OCI-LY3 (cell line): ENCODE data around the gene PPT2.

Source experiments
- H2AFZ ChIP-seq: fragments of 200-600, 300-600 bp; shearing (Covaris generic); 2 replicates; pipeline ENCODE4 v1.6.0; 2014; ENCODE audit warnings: antibody characterized with exemption, low read depth, low read length
- H3K27ac ChIP-seq: fragments of 200-600, 300-600 bp; sonication (generic); 2 replicates; pipeline ENCODE4 v1.5.1; 2014; ENCODE audit warnings: mild to moderate bottlenecking, low read length, moderate library complexity, mixed read lengths
- H3K27me3 ChIP-seq: fragments of 200-600, 300-600 bp; sonication (generic); 2 replicates; pipeline ENCODE4 v1.6.1; 2014; ENCODE audit warnings: low read depth, low read length, mixed read lengths
- H3K36me3 ChIP-seq: fragments of 200-600, 300-600 bp; sonication (generic); replicated peaks from 2 replicates; pipeline ENCODE3; 2014; ENCODE audit warnings: low read depth, low read length, mixed read lengths
- H3K4me1 ChIP-seq: fragments of 300-600, 200-600 bp; sonication (generic); 2 replicates; pipeline ENCODE4 v1.6.1; 2014; ENCODE audit warnings: low read length, mixed read lengths
- H3K4me2 ChIP-seq: fragments of 200-600, 300-600 bp; sonication (generic); 2 replicates; pipeline ENCODE4 v1.6.1; 2014; ENCODE audit warnings: low read length, mixed read lengths
- H3K4me3 ChIP-seq: fragments of 300-600, 200-600 bp; sonication (generic); 2 replicates; pipeline ENCODE4 v1.5.1; 2014; ENCODE audit warnings: antibody characterized with exemption, mild to moderate bottlenecking, low read length, moderate library complexity
- H3K79me2 ChIP-seq: fragments of 300-600, 200-600 bp; shearing (Covaris generic); 2 replicates; pipeline ENCODE4 v1.6.1; 2014; ENCODE audit warnings: mild to moderate bottlenecking, low read length, mixed read lengths
- H3K9ac ChIP-seq: fragments of 300-600, 200-600 bp; shearing (Covaris generic); 2 replicates; pipeline ENCODE4 v1.6.0; 2014; ENCODE audit warnings: mild to moderate bottlenecking, low read length, moderate library complexity
- H3K9me3 ChIP-seq: fragments of 200-600, 300-600 bp; shearing (Covaris generic); 2 replicates; pipeline ENCODE4 v1.6.1; 2014; ENCODE audit warnings: low read length, mixed read lengths; ENCODE audit not compliant: insufficient read depth
- H4K20me1 ChIP-seq: fragments of 200-600, 300-600 bp; sonication (generic); 2 replicates; pipeline ENCODE4 v1.6.1; 2016; ENCODE audit warnings: low read length, mixed read lengths; ENCODE audit not compliant: insufficient read depth
- EZH2phosphoT487 ChIP-seq: fragments of 200-600 bp; shearing (Covaris generic); IDR thresholded peaks from 2 replicates; pipeline ENCODE4 v1.6.1; 2018; ENCODE audit warnings: antibody characterized with exemption, mixed run types, low read depth
- TF ChIP-seq, protein P1 (sequence below): fragments of 200-600, 300-600 bp; sonication (generic); IDR thresholded peaks from 2 replicates; pipeline ENCODE4 v1.5.1; 2014; ENCODE audit warnings: antibody characterized with exemption, low read length, low read depth

PPT2 gene

DNA sequence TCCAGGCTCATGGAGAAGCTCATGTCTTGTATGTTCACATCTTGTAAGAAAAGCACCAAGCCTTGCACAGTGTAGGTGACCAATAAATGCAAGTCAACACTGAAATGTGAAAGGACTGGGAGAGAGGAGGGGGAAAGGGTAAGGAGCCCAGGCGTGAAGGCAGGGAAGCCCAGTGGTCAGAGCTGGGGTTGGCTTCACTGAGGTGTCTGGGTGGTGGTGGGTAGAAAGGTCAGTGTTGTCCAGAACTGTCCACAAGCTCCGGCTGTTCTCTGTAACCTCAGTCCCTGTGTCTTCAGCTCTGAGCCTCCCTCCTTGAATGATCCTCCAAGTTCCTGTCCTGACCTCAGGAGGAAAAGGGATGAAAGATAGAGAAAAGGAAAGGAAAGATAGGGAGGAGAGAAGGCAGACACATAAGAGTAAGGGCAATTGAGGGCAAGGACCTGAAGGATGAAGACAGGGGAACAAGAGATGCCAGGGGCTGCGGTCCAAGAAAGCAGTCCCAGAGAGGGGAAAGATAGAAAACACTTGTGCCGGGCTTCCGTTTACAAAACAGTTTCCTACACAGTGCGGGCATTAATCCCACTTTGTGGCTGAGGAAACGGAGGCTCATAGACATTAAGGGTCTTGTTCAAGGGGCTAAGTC lies 42.4 kb upstream of the PPT2 start:
- Histone ChIP-seq H3K4me1 (no peaks in the 10 kb centered on the region), H3K27ac (no peak overlapping the region), H3K27me3 (no peaks in the 10 kb centered on the region), H3K9ac (no peak overlapping the region), H3K79me2 (no peaks in the 10 kb centered on the region), H3K4me3 (no peak overlapping the region), H2AFZ (no peak overlapping the region), H3K4me2 (no peak overlapping the region), H3K9me3 (no peaks in the 10 kb centered on the region), H4K20me1 (no peaks in the 10 kb centered on the region), H3K36me3 (peaks cover 1% of the 10 kb centered on the region)
- TF ChIP-seq EZH2phosphoT487 = no peak
- TF ChIP-seq, protein P1, sequence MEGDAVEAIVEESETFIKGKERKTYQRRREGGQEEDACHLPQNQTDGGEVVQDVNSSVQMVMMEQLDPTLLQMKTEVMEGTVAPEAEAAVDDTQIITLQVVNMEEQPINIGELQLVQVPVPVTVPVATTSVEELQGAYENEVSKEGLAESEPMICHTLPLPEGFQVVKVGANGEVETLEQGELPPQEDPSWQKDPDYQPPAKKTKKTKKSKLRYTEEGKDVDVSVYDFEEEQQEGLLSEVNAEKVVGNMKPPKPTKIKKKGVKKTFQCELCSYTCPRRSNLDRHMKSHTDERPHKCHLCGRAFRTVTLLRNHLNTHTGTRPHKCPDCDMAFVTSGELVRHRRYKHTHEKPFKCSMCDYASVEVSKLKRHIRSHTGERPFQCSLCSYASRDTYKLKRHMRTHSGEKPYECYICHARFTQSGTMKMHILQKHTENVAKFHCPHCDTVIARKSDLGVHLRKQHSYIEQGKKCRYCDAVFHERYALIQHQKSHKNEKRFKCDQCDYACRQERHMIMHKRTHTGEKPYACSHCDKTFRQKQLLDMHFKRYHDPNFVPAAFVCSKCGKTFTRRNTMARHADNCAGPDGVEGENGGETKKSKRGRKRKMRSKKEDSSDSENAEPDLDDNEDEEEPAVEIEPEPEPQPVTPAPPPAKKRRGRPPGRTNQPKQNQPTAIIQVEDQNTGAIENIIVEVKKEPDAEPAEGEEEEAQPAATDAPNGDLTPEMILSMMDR = no peak

GRCh38 chr6:32112431-32112980 lies 41.4 kb upstream of the PPT2 start:
- Histone ChIP-seq H2AFZ (no peak overlapping the region), H3K9ac (no peak overlapping the region), H3K27me3 (no peaks in the 10 kb centered on the region), H3K79me2 (no peaks in the 10 kb centered on the region), H3K4me3 (no peak overlapping the region), H3K9me3 (no peaks in the 10 kb centered on the region), H3K4me2 (no peak overlapping the region), H4K20me1 (no peaks in the 10 kb centered on the region), H3K27ac (no peak overlapping the region), H3K4me1 (no peaks in the 10 kb centered on the region), H3K36me3 (peaks cover 3% of the 10 kb centered on the region)
- TF ChIP-seq, protein P1 = no peak
- TF ChIP-seq EZH2phosphoT487 = no peak

DNA sequence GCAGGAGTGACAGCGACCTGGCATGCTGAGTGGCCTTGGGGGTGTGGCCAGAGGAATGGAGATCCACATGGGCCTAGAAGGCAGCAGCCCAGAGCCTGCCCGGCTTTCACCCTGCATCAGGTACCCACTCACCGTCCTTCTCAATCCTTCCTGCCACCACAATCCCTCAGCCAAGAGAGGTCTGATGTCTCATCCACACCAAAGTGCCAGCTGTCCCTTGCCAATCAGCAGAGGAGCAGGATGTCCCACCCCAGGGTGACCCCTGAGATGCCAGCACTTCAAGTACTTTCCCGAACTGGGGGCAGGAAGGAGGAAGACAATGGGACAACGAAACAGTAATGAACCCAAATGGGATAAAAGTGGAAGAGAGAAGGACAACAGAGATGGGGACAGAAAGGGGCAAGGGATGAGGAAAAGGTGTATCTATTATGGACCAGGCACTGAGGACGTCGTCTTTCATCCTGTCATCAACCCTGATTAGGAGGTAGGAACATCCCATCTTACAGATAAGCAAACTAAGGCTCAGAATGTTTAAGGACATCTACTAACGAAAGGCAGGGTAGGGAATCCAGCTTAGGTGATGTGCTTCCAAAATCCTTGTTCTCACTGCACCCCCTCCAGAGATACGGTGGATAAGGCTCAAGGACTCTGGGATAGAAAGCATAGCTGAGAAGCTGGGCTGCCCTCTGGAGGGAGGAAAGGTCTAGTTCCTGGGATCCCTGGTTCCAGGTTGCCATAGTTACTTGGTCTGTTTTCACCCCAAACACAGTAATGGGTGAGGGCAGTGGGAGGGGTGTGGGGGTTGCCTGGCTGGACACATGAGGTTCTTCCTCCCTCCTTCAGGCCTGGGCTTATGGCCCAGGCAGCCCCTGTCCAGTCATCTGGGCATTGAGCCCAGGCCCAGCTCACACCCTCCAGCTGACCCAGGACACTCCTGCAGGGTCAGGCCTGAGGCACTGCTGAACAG lies 40.3 kb upstream of the PPT2 start:
- Histone ChIP-seq H3K79me2 (no peaks in the 10 kb centered on the region), H2AFZ (no peak overlapping the region), H3K27ac (no peak overlapping the region), H3K4me1 (no peaks in the 10 kb centered on the region), H3K4me3 (no peak overlapping the region), H3K27me3 (no peaks in the 10 kb centered on the region), H3K36me3 (peaks cover 5% of the 10 kb centered on the region), H3K9ac (no peak overlapping the region), H4K20me1 (no peaks in the 10 kb centered on the region), H3K9me3 (no peaks in the 10 kb centered on the region), H3K4me2 (no peak overlapping the region)
- no peak for TF ChIP-seq EZH2phosphoT487
- TF ChIP-seq, protein P1 = no peak

GRCh38 chr6:32114796-32115195 lies 39.1 kb upstream of the PPT2 start:
- Histone ChIP-seq H3K79me2 (no peaks in the 10 kb centered on the region), H3K4me2 (no peak overlapping the region), H4K20me1 (no peaks in the 10 kb centered on the region), H2AFZ (no peak overlapping the region), H3K4me1 (no peaks in the 10 kb centered on the region; the same call in 1 of the 2 replicates), H3K36me3 (peaks cover 6% of the 10 kb centered on the region), H3K27ac (no peak overlapping the region), H3K9ac (no peak overlapping the region), H3K9me3 (no peaks in the 10 kb centered on the region), H3K4me3 (no peak overlapping the region), H3K27me3 (no peaks in the 10 kb centered on the region)
- TF ChIP-seq EZH2phosphoT487 = no peak
- TF ChIP-seq, protein P1 = no peak
